Keratinocyte (primary cell): ENCODE results near the gene USH2A.

Experiments used
- CTCF ChIP-seq, 3 experiments: IDR thresholded peaks in 1 of 3; conservative IDR thresholded peaks in 1 of 3; optimal IDR thresholded peaks in 1 of 3; 2 replicates in 2 of 3; 3 replicates in 1 of 3; pipeline versions ENCODE3 to v1.5.1; 2011; ENCODE audit warnings: low read length in 3 of 3, mild to moderate bottlenecking in 3 of 3, moderate library complexity in 2 of 3, control low read depth in 1 of 3, inconsistent platforms in 1 of 3; ENCODE audit not compliant: insufficient read depth in 2 of 3; ENCODE audit errors: extremely low read depth in 1 of 3
- EZH2 ChIP-seq: IDR thresholded peaks from one replicate; pipeline ENCODE4 v1.6.1; 2012; ENCODE audit warnings: inconsistent platforms, mild to moderate bottlenecking, low read length, moderate library complexity

GRCh38 chr1:216057947-216058346 is 365.3 kb downstream of the USH2A start:
- TF ChIP-seq CTCF (optimal IDR thresholded peaks at IDR 0.05 in 1 of 3, IDR thresholded peaks at IDR 0.05 in 1 of 3, conservative IDR thresholded peaks at IDR 0.05 in 1 of 3; ENCODE audit: extremely low read depth in 1 of 3, insufficient read depth in 2 of 3, low read length in 3 of 3) = no peak
- TF ChIP-seq EZH2 = no peak
